GM18870 (cell line): ENCODE measurements around the gene ANTXRL.
"Not testable (repeated sequence)": the region's sequence is repeated elsewhere in the genome, so short reads cannot be mapped to it uniquely, and the experiment has no call there.

Source experiments
- ATAC-seq: cut with Tn5 transposase; IDR thresholded peaks from one replicate; pipeline ENCODE4 v1.9.1; 2021; ENCODE audit warnings: moderate library complexity; ENCODE audit not compliant: unreplicated experiment

The ANTXRL gene

GRCh38 chr10:46327685-46328084, 40.9 kb downstream of the ANTXRL start:
- ATAC-seq, result no peak

DNA sequence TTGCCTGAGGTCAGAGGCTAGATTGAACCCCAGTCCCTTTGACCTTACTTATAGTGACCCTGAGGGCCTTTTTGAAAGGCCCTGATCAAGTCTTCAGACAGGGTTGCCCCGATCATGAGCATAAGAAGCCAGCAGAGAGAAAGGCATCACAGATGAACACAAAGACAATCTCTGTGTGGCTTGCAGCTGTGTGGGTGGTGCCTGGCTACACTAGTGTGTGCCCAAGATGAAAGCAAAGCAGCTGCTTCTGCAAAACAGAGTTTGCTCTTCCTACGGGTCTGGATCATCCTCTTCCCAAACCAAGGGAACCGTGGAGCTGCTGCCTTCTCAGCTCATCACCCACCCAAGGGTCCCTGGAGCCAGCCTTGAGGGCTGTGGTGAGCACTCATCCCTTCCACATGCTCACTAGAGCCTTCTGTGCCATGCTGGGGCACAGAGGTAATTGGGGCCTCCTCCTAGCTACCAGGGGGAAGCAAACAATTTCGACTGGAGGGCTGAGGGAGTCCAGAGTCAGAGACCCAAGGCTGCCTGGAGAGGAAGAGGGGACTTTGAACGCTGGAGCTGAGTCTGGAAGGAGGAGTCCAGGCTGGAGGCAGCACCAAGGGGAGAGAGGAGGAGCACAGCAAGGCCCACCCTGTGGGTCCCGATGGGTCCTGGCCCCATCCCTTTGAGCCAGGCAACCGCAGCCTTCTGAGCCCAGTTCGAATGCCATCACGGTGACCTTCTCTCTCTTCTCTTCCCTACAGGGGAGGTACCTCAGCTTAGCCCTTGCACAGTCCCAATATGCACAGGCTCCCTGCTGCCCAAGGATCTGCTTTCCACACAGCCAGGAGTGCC, 42.3 kb downstream of the ANTXRL start:
- ATAC-seq, result no peak

DNA sequence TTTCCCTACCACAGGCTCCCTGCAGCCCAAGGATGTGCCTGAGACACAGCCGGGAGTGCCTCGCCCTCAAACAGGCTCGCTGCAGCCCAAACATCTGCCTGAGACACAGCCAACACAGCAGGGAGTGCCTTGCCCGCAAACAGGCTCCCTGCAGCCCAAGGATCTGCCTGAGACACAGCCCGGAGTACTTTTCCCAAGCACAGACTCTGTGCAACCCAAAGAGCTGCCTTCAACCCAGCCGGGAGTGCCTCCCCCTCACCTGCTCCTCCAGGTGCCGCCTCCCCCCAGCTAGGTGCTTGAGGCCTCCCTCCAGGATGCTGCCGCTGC, 42.9 kb downstream of the ANTXRL start:
- no peak for ATAC-seq

DNA sequence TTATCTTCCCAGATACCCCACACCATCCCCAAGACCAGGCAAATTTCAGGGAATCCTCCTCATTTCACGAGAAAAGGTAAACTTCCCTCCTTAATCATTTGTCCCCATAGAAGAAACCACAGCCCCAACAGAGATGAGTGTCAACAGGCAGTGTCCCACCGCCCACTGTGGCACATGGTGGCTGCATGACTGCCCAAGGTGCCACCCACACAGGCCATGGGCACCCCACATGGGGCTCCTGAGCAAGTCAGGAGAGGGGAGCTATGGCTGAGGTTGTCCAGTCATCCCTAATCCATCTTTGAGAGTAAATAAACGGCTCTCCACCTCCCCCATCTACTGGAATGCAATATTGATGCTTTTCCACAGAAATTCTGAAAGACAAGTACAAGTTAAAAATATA, 44.1 kb downstream of the ANTXRL start:
- no peak for ATAC-seq

- not testable (repeated sequence) for ATAC-seq
These were observed 78.7 kb downstream of the ANTXRL start for GRCh38 chr10:46365484-46365883.

DNA sequence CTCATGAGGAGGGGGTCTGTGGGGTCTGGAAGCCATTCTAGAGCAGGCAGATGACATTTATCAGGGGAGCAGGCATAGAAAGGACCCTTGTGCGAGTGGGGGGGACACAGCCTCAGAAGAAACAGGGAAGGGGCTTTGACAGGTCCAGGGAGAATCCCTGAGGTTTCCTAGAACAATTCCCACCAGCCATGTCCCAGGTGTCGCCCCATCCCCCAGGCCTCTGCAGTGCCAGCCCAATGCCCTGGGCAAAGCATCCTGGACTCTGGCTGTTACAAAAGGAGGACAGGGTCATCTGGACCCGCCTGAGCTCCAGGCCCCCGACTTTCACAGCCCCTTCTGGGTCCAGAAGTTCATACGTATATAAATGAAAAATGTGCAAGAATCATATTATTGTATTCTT, 80.4 kb downstream of the ANTXRL start:
- ATAC-seq, result not testable (repeated sequence)

GRCh38 chr10:46367666-46368240, 81.0 kb downstream of the ANTXRL start:
- not testable (repeated sequence) for ATAC-seq

DNA sequence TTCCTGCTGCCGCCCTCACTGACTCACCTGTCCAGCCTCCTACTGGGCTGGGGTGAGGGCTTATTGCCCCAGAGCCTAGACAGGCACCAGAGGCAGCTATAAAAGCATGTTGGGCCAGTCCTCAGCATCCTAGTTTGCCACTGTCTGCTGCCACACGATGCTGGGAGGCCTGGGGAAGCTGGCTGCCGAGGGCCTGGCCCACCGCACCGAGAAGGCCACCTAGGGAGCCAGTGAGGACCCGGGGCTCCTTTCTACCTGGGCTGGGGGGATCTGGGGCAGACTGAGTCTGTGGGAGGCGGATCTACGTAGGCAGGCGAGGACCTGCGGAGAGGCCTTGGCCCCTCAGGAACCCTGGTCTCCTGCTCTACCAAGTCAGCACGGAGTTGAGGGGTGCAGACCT, 82.2 kb downstream of the ANTXRL start:
- not testable (repeated sequence) for ATAC-seq

DNA sequence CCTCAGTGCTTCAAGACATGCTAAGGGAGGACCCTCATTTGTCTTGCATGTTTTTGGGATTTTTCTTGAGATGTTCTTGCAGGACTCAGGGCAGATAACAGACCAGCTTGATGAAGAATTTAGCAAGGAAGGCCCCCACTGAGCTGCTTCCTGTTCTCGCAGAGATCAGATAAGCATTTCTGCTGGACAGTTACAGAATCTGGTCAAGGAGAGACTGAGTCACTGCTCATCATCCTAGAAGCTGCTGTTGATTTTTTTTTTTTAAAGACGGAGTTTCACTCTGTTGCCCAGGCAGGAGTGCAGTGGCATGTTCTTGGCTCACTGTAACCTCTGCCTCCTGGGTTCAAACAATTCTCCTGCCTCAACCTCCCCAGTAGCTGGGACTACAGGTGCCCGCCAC, 87.6 kb downstream of the ANTXRL start:
- not testable (repeated sequence) for ATAC-seq

GRCh38 chr10:46375406-46375805, 88.6 kb downstream of the ANTXRL start, which contains the start of gene ANXA8L1:
Gene ANXA8L1 (plus strand): TSS chr10:46375776. CDS start chr10:46375852, 76 bp downstream.
- not testable (repeated sequence) for ATAC-seq

DNA sequence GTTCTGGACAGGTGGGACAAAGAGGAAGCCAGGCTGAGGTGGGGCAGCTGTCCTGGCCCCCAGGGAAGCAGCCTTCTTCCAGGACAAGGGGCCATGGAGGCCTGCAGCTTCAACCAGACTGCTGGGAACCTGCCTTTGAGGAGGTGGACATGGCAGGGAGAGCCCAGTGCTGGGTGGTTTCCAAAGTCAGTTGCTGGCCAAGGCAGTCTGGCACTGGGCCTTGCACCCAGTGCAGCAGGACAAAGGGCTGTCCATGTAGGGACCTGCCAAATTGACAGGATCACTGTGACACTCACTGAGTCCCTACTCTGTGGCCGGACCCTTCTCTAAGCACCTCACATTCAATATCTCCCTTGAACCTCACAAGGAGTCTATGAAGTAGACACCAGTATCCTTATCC, 90.2 kb downstream of the ANTXRL start:
- ATAC-seq, result not testable (repeated sequence)

DNA sequence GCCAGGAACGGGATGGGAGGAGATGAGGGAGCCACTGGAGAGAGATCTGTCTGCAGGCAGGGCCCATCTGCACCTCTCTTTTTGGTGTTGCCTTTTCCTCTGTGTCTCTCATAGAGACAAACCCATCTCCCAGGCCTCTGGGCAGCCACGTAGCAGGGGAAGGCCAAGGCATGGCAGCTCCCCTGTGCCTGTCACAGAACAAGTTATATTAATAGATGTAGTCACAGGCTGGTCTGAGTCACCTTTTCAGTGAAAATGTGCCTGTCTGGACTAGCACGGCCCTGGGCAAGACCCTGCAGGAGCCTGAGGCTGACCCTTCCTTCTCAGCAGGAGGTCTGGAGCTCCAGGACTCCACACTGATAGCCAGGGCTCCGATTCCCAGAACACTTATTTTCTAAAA, 90.9 kb downstream of the ANTXRL start:
- ATAC-seq, result not testable (repeated sequence)

DNA sequence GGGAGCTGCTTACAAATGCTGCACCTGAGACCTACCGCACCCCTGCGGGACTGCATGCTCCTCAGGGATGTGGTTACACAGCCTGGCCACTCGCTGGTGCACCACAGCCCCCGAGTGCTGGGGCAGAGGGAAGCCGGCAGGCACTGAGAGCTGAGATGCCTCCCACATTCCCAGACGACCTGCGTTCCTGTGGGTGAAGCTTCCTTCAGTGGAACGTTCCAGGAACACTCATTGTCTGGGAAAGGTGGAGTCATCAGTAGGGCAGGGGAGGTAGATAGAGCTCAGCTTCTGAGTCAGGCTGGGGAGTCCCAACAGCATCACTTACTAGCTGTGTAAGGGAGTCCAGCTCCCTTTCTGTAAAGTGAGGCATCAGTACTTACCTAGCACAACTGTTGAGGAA, 91.3 kb downstream of the ANTXRL start:
- ATAC-seq, result not testable (repeated sequence)

DNA sequence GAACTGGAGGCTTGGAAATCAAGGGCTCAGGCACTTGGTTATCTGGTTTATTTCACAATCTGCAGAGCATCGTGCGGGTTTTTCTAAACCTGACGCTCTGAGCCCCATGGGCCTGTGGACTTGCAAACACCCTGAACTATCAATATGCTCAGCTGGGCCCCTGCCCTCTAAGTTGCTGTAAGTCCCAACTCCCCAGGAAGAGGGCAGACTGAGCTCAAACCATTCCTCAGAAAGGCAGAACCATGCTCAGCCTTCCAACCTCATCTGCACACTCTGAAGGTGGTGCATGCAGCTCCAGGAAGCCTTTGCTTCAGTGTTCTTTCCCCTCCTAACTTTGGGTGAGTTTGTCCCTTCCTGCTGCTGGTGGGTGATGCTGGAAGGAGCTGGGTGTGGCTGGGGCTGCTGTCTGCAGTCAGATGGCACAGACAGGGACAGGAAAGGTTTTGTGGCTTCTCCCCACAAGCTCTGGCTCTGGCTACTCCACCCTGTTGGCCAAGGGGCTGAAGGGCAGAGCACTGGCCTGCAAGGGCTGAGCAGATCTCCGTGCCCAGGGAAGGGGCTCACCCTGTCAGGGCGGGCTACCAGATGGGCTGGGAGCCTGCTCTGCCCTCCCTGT, 92.5 kb downstream of the ANTXRL start:
- ATAC-seq, result not testable (repeated sequence)
